WTC11 (cell line): Measurements from ENCODE around the gene ZNF491. TPM values are rescaled to one million over a fixed set of nuclear protein-coding genes. Genes with fewer than 3 reads are reported as not detected.

Experiments used
- ATAC-seq: fragments of 200-7000 bp; cut with Tn5 transposase; 2 replicates; pipeline ENCODE4 v1.10.0; 2021; ENCODE audit warnings: mild to moderate bottlenecking, moderate library complexity
- CTCF ChIA-PET: fragments of 300-600 bp; sonication (Branson Sonifier 250); formaldehyde crosslinking; loops from one replicate; lab custom pipeline; 2021; ENCODE audit warnings: antibody characterized with exemption; lab: Charles Lee
- POLR2A ChIA-PET: fragments of 350-600 bp; sonication (Branson Sonifier 250); formaldehyde crosslinking; loops from one replicate; lab custom pipeline; 2021; ENCODE audit warnings: antibody characterized with exemption; lab: Charles Lee
- DNase-seq: peaks from one replicate; pipeline ENCODE4 v3.0.0; 2021; ENCODE audit warnings: low spot score
- H3K27ac Mint-ChIP-seq: 2 replicates; pipeline ENCODE4 v1.8.0; 2021; ENCODE audit warnings: mixed read lengths
- H3K27me3 Mint-ChIP-seq: 2 replicates; pipeline ENCODE4 v1.8.0; 2021; ENCODE audit warnings: low read depth, mild to moderate bottlenecking, moderate library complexity, mixed read lengths
- H3K36me3 Mint-ChIP-seq: 2 replicates; pipeline ENCODE4 v1.8.0; 2021; ENCODE audit warnings: mixed read lengths
- H3K4me1 Mint-ChIP-seq: 2 replicates; pipeline ENCODE4 v1.8.0; 2022; ENCODE audit warnings: mixed read lengths
- H3K4me3 Mint-ChIP-seq: 2 replicates; pipeline ENCODE4 v1.8.0; 2021; ENCODE audit warnings: mild to moderate bottlenecking, moderate library complexity, mixed read lengths
- H3K9me3 Mint-ChIP-seq: 2 replicates; pipeline ENCODE4 v1.8.0; 2021; ENCODE audit warnings: mixed read lengths
- AFF4 ChIP-seq: sonication (generic); formaldehyde crosslinking; IDR thresholded peaks from 2 replicates; pipeline ENCODE4 v1.8.1; 2023; ENCODE audit warnings: mild to moderate bottlenecking, missing genetic modification reagents, borderline replicate concordance
- AR ChIP-seq: fragments of 250-450 bp; sonication (Bioruptor Pico); IDR thresholded peaks from 2 replicates; pipeline ENCODE4 v1.9.0; 2021; ENCODE audit warnings: mild to moderate bottlenecking
- ARID4B ChIP-seq: sonication (generic); formaldehyde crosslinking; IDR thresholded peaks from 2 replicates; pipeline ENCODE4 v1.8.0; 2023; ENCODE audit warnings: missing genetic modification reagents, mild to moderate bottlenecking, borderline replicate concordance
- ATF6 ChIP-seq: sonication (generic); formaldehyde crosslinking; IDR thresholded peaks from 2 replicates; pipeline ENCODE4 v1.8.1; 2023; ENCODE audit warnings: mild to moderate bottlenecking, missing genetic modification reagents
- NR1H2 ChIP-seq: sonication (generic); formaldehyde crosslinking; IDR thresholded peaks from 2 replicates; pipeline ENCODE4 v1.9.0; 2021; ENCODE audit warnings: mild to moderate bottlenecking, moderate library complexity, missing genetic modification reagents
- NR2C2 ChIP-seq: sonication (generic); formaldehyde crosslinking; IDR thresholded peaks from 2 replicates; pipeline ENCODE4 v1.8.0; 2022; ENCODE audit warnings: mild to moderate bottlenecking, missing genetic modification reagents
- PREB ChIP-seq: sonication (generic); formaldehyde crosslinking; IDR thresholded peaks from 2 replicates; pipeline ENCODE4 v1.8.1; 2022; ENCODE audit warnings: mild to moderate bottlenecking, missing genetic modification reagents, moderate library complexity, borderline replicate concordance
- SP1 ChIP-seq: sonication (generic); formaldehyde crosslinking; conservative IDR thresholded peaks from 2 replicates; pipeline ENCODE4 v1.8.1; 2022; ENCODE audit warnings: missing genetic modification reagents
- STAT6 ChIP-seq: sonication (generic); formaldehyde crosslinking; conservative IDR thresholded peaks from 2 replicates; pipeline ENCODE4 v1.8.1; 2023; ENCODE audit warnings: mild to moderate bottlenecking, low read depth, missing genetic modification reagents, moderate library complexity
- TEAD4 ChIP-seq: sonication (generic); formaldehyde crosslinking; IDR thresholded peaks from 2 replicates; pipeline ENCODE4 v1.8.0; 2022; ENCODE audit warnings: mild to moderate bottlenecking, missing genetic modification reagents
- ZNF121 ChIP-seq: sonication (generic); formaldehyde crosslinking; IDR thresholded peaks from 2 replicates; pipeline ENCODE4 v1.8.0; 2023; ENCODE audit warnings: missing genetic modification reagents
- ZNF219 ChIP-seq: sonication (generic); formaldehyde crosslinking; IDR thresholded peaks from 2 replicates; pipeline ENCODE4 v1.8.0; 2023; ENCODE audit warnings: missing genetic modification reagents, mild to moderate bottlenecking, borderline replicate concordance
- ZNF317 ChIP-seq: sonication (generic); formaldehyde crosslinking; IDR thresholded peaks from 2 replicates; pipeline ENCODE4 v1.8.1; 2023; ENCODE audit warnings: low read depth, mild to moderate bottlenecking, moderate library complexity, missing genetic modification reagents, borderline replicate concordance
- total RNA-seq: library from RNA; stranded (reverse); gene quantifications from 3 replicates; pipeline ENCODE4 v1.2.3, GENCODE V29; 2021
- TF ChIP-seq, protein P1 (sequence below): fragments of 250-450 bp; sonication (Bioruptor Pico); IDR thresholded peaks from 2 replicates; pipeline ENCODE4 v2.1.2; 2022; ENCODE audit warnings: mild to moderate bottlenecking, moderate library complexity
- TF ChIP-seq, protein P2 (sequence below): sonication (generic); formaldehyde crosslinking; IDR thresholded peaks from 2 replicates; pipeline ENCODE4 v1.8.1; 2022; ENCODE audit warnings: mild to moderate bottlenecking, moderate library complexity, missing genetic modification reagents

ZNF491 gene
- total RNA-seq, 1 experiment from 2014 or later, result 2.1 TPM

DNA sequence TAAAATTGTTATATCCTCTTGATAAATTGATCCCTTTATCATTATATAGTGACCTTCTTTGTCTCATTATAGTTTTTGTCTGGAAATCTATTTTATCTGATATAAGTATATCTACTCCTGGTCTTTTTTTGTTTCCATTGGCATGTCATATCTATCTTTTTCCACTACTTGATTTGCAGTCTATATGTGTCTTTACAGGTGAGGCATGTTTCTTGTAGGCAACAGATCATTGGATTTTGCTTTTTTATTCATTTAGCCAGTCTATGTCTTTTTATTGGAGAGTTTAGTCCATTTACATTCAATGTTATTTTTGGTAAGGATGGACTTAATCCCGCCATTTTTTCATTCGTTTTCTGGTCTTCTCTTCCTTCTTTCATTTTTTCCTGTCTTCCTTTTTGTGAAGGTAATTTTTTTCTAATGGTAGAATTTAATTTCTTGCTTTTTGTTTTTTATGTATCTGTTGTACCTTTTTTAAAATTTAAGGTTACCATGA is 46.0 kb upstream of the ZNF491 start:
- Mint-ChIP-seq H3K9me3 (peaks cover 82% of the 10 kb centered on the region), H3K4me3 (no peak overlapping the region), H3K36me3 (peaks cover 9% of the 10 kb centered on the region), H3K27me3 (peaks cover 44% of the 10 kb centered on the region), H3K4me1 (no peaks in the 10 kb centered on the region), H3K27ac (no peak overlapping the region)
- ChIA-PET CTCF (no interaction called here), POLR2A (no interaction called here)
- DNase-seq, result no peak
- no peak for ATAC-seq
- no peak for TF ChIP-seq ZNF317 (CRISPR knock-in tag)
- no peak for TF ChIP-seq PREB (CRISPR knock-in tag)
- no peak for TF ChIP-seq ARID4B (CRISPR knock-in tag)
- TF ChIP-seq ATF6 (CRISPR knock-in tag), result no peak
- TF ChIP-seq ZNF219, result no peak
- TF ChIP-seq NR1H2 (CRISPR knock-in tag), result no peak
- TF ChIP-seq, protein P1, sequence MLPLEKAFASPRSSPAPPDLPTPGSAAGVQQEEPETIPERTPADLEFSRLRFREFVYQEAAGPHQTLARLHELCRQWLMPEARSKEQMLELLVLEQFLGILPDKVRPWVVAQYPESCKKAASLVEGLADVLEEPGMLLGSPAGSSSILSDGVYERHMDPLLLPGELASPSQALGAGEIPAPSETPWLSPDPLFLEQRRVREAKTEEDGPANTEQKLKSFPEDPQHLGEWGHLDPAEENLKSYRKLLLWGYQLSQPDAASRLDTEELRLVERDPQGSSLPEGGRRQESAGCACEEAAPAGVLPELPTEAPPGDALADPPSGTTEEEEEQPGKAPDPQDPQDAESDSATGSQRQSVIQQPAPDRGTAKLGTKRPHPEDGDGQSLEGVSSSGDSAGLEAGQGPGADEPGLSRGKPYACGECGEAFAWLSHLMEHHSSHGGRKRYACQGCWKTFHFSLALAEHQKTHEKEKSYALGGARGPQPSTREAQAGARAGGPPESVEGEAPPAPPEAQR (CRISPR knock-in tag), result no peak
- no peak for TF ChIP-seq TEAD4 (CRISPR knock-in tag)
- no peak for TF ChIP-seq SP1
- no peak for TF ChIP-seq ZNF121 (CRISPR knock-in tag)
- TF ChIP-seq NR2C2 (CRISPR knock-in tag), result no peak
- TF ChIP-seq, protein P2, sequence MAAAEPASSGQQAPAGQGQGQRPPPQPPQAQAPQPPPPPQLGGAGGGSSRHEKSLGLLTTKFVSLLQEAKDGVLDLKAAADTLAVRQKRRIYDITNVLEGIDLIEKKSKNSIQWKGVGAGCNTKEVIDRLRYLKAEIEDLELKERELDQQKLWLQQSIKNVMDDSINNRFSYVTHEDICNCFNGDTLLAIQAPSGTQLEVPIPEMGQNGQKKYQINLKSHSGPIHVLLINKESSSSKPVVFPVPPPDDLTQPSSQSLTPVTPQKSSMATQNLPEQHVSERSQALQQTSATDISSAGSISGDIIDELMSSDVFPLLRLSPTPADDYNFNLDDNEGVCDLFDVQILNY (CRISPR knock-in tag), result no peak
- TF ChIP-seq STAT6 (CRISPR knock-in tag), result no peak
- no peak for TF ChIP-seq AR (CRISPR knock-in tag)
- no peak for TF ChIP-seq AFF4 (CRISPR knock-in tag)
